Stomach (tissue), 9 donors: ENCODE measurements around the gene RAB17. TPM values are rescaled to one million over a fixed set of nuclear protein-coding genes. Genes with fewer than 3 reads are reported as not detected.

ENCODE experiments used
- DNase-seq, 2 donors: peaks; one replicate each; pipeline versions ENCODE4 v3.0.0 to v3.0.0-alpha.2; 2013 to 2019
- H3K27ac ChIP-seq, 5 donors: fragments of 200-600 bp in 4 of 5; sonication (generic) in 4 of 5; one replicate each; pipeline ENCODE4 v1.5.1; 2013 to 2019; ENCODE audit warnings: mild to moderate bottlenecking in 1 of 5, moderate library complexity in 1 of 5
- H3K27me3 ChIP-seq, 3 donors: fragments of 200-600 bp; sonication (generic); one replicate each; pipeline ENCODE4 v1.5.1; 2017 to 2019; ENCODE audit warnings: mixed run types in 1 of 3
- H3K36me3 ChIP-seq, 4 donors: fragments of 200-600 bp; sonication (generic); 1 replicate in 3 of 4; 2 replicates in 1 of 4; pipeline ENCODE4 v1.5.1; 2016 to 2019
- H3K4me1 ChIP-seq, 4 donors: fragments of 200-600 bp; sonication (generic); one replicate each; pipeline ENCODE4 v1.5.1; 2016 to 2019
- H3K4me3 ChIP-seq, 4 donors: fragments of 200-600 bp; sonication (generic) in 3 of 4; one replicate each; pipeline ENCODE4 v1.5.1; 2016 to 2019; ENCODE audit warnings: mild to moderate bottlenecking in 1 of 4
- H3K9me3 ChIP-seq, 4 donors: fragments of 200-600 bp; sonication (generic); one replicate each; pipeline ENCODE4 v1.5.1; 2016 to 2019
- CTCF ChIP-seq, 7 experiments: fragments of 450-650 bp in 4 of 7; fragments of 200-600 bp in 3 of 7; sonication (generic) in 3 of 7; IDR thresholded peaks; one replicate each; pipeline ENCODE4 v1.5.1; 2016 to 2019; ENCODE audit warnings: antibody characterized with exemption in 7 of 7, control low read depth in 2 of 7, mild to moderate bottlenecking in 1 of 7
- EP300 ChIP-seq: sonication (generic); formaldehyde crosslinking; IDR thresholded peaks from one replicate; pipeline ENCODE4 v1.6.1; 2017; ENCODE audit warnings: antibody characterized with exemption
- POLR2A ChIP-seq, 4 donors: fragments of 450-650 bp; IDR thresholded peaks; one replicate each; pipeline ENCODE4 v1.6.1; 2016; ENCODE audit warnings: antibody characterized with exemption in 4 of 4, control low read depth in 2 of 4, mild to moderate bottlenecking in 1 of 4, moderate library complexity in 1 of 4
- POLR2AphosphoS5 ChIP-seq, 3 donors: sonication (generic); formaldehyde crosslinking; IDR thresholded peaks; one replicate each; pipeline ENCODE4 v1.6.1; 2016; ENCODE audit warnings: antibody characterized with exemption in 3 of 3
- WGBS, 5 donors: extraction: QIAGEN DNeasy Blood & Tissue Kit in 3 of 5; methylation state at CpG; one replicate each; pipeline versions ENCODE4 v1.1.5 to v1.1.7; 2013 to 2018; 5-methylcytosine and 5-hydroxymethylcytosine counted together
- intact Hi-C: fragments of 100-400 bp; cut with DNase I; formaldehyde crosslinking; loops from one replicate; pipeline ENCODE4 v1.15.1; 2023; ENCODE audit warnings: low total_unique reads
- polyA plus RNA-seq, 3 donors: library from polyadenylated mRNA; stranded (reverse); fragments of 200-250 nt; gene quantifications; one replicate each; pipeline ENCODE4 v1.2.3, GENCODE V29; 2013
- total RNA-seq, 5 donors: library from RNA; depleted of rRNA; stranded (reverse); fragments of >200 nt; gene quantifications; one replicate each; pipeline versions ENCODE4 v1.1.0 to v1.2.3, GENCODE V29; 2014 to 2016
- donor health status: healthy with polysubstance abuse.
- donor health status: Bipolar disorder and iron deficiency.
- donor health status: healthy.

Gene RAB17
- total and polyA plus RNA-seq, 8 donors = 8.8 to 187 (median 50.8) TPM

DNA sequence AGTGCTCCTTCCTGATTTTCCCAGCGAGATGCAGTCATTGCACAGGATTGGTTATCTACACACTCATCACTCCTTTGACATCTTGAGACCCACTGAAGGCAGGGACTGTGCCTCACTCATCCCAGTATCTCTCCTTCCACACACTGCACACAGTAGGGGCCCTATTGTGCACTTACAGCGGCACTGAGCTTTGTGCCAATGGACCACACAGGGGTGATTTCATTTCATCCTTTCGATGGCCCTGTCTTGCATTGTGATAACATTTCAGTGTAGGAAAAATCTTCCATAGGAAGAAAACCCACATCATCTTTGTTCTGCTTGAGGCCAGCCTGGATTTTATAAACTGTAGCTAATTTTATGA is 25.8 kb upstream of the RAB17 start:
- intact Hi-C loops = no loop called here
- 57 to 87% (median 76%) methylated on average over 3 of the region's 3 CpGs for WGBS, 5 donors
- Histone ChIP-seq H3K4me3 (no peak overlapping the region), H3K27ac (peak overlapping the region; percentile 17 to 80 (median 64)), H3K36me3 (no peaks in the 10 kb centered on the region), H3K4me1 (peaks cover 0 to 35% (median 26%) of the 10 kb centered on the region in 4 donors), H3K9me3 (no peaks in the 10 kb centered on the region), H3K27me3 (no peaks in the 10 kb centered on the region)
- no peak for TF ChIP-seq POLR2A (IDR thresholded peaks at IDR 0.05)
- no peak for TF ChIP-seq EP300
- no peak for TF ChIP-seq CTCF (IDR thresholded peaks at IDR 0.05)
- no peak for TF ChIP-seq POLR2AphosphoS5 (IDR thresholded peaks at IDR 0.05)
- DNase-seq = no peak

DNA sequence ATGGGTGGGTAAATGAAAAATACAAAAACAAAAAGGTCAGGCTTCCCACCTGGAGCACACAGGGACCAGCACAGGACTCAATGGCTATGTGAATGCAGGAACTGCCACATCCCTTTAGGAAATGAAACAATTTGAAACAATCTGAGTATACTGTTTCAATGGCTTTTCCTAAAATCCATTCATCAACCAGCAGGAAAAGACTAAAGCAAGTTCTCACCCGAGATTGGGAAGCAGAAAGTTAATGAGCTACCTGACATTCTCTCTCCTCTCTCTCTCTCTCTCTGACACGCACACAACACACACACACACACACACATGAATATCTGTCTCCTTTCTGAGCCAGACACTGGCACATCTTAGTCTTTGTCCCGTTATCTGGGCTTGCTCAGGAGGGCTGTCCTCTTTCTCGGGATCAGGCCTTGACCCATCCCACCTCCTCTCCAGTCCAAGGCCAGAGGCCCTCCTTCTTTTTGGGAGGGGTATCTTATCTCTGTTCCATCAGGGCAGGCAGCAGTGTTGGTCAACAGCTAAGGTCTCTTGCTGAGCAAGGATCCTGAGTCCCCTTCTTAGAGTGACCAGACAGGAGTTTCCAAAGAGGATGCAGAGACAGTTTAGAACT is 25.2 kb upstream of the RAB17 start:
- intact Hi-C loops = no loop called here
- Histone ChIP-seq H3K36me3 (no peaks in the 10 kb centered on the region), H3K27me3 (no peaks in the 10 kb centered on the region), H3K4me1 (peaks cover 0 to 35% (median 26%) of the 10 kb centered on the region in 4 donors), H3K27ac (peak overlapping the region in 4 of 5 donors; percentile 51 to 80 (median 66)), H3K9me3 (no peaks in the 10 kb centered on the region), H3K4me3 (no peak overlapping the region)
- no peak for DNase-seq
- TF ChIP-seq CTCF (IDR thresholded peaks at IDR 0.05) = no peak
- TF ChIP-seq POLR2AphosphoS5 (IDR thresholded peaks at IDR 0.05) = no peak
- TF ChIP-seq EP300 = no peak
- WGBS, 5 donors = 57 to 66% (median 62%) methylated on average over 4 of the region's 4 CpGs

DNA sequence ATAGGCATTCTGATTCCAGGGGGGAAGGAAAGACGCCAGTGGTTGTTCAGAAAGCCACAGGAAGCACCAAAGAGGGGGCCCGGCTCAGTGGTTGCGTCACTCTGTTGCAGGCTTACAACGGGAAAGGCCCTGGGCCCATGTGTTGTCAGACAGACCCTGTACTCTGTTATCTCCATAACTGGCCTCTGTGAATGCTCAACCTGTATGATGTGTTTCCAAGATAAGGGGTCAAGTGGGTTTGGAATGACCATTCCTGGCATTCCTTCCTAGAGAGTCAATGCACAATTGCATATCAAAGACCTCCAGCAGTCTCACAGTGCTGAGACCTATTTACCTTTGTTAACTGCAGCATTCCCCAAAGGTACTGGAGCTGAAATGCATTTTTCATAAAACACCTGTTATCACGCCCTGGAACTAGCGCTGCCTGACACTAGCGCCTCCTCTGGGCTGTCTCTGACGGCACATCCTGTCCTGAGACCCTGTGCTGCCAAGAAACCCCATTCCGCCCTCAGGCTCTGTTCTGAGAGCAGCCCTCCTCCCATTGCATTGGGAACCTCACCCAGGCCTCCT is 23.7 kb upstream of the RAB17 start:
- no peaks in the 10 kb centered on the region for H3K36me3 ChIP-seq
- peak in 1 of 2 donors; percentile 45 for DNase-seq
- peaks cover 0 to 35% (median 26%) of the 10 kb centered on the region in 4 donors for H3K4me1 ChIP-seq
- no peaks in the 10 kb centered on the region for H3K9me3 ChIP-seq
- TF ChIP-seq POLR2A (IDR thresholded peaks at IDR 0.05) = no peak
- no peak for TF ChIP-seq EP300
- TF ChIP-seq CTCF (IDR thresholded peaks at IDR 0.05) = no peak
- no peak for TF ChIP-seq POLR2AphosphoS5 (IDR thresholded peaks at IDR 0.05)
- 72 to 79% (median 73%) methylated on average over 9 of the region's 9 CpGs for WGBS, 5 donors
- H3K27me3 ChIP-seq = no peaks in the 10 kb centered on the region
- intact Hi-C loops = no loop called here
- no peak overlapping the region for H3K4me3 ChIP-seq
- H3K27ac ChIP-seq = no peak overlapping the region

GRCh38 chr2:237613679-237614078 is 23.1 kb upstream of the RAB17 start:
- Histone ChIP-seq H3K4me1 (peaks cover 0 to 35% (median 26%) of the 10 kb centered on the region in 4 donors), H3K36me3 (no peaks in the 10 kb centered on the region), H3K4me3 (no peak overlapping the region), H3K9me3 (no peaks in the 10 kb centered on the region), H3K27me3 (no peaks in the 10 kb centered on the region), H3K27ac (no peak overlapping the region)
- TF ChIP-seq EP300 (no peak), POLR2AphosphoS5 (IDR thresholded peaks at IDR 0.05) (no peak), POLR2A (IDR thresholded peaks at IDR 0.05) (no peak), CTCF (IDR thresholded peaks at IDR 0.05) (no peak)
- intact Hi-C loops = no loop called here
- DNase-seq = no peak
